GM21447 (cell line): Measurements from ENCODE around the gene MAFF.
"Not testable (repeated sequence)": the region's sequence is repeated elsewhere in the genome, so short reads cannot be mapped to it uniquely, and the experiment has no call there.

Experiments used
- ATAC-seq: cut with Tn5 transposase; IDR thresholded peaks from one replicate; pipeline ENCODE4 v1.9.1; 2021; ENCODE audit not compliant: unreplicated experiment

MAFF gene

GRCh38 chr22:38201711-38202436 is at the start of gene MAFF:
MAFF (plus strand) TSS chr22:38201994; CDS start chr22:38213854, 11,860 bp downstream.
- peak; percentile 39 for ATAC-seq

DNA sequence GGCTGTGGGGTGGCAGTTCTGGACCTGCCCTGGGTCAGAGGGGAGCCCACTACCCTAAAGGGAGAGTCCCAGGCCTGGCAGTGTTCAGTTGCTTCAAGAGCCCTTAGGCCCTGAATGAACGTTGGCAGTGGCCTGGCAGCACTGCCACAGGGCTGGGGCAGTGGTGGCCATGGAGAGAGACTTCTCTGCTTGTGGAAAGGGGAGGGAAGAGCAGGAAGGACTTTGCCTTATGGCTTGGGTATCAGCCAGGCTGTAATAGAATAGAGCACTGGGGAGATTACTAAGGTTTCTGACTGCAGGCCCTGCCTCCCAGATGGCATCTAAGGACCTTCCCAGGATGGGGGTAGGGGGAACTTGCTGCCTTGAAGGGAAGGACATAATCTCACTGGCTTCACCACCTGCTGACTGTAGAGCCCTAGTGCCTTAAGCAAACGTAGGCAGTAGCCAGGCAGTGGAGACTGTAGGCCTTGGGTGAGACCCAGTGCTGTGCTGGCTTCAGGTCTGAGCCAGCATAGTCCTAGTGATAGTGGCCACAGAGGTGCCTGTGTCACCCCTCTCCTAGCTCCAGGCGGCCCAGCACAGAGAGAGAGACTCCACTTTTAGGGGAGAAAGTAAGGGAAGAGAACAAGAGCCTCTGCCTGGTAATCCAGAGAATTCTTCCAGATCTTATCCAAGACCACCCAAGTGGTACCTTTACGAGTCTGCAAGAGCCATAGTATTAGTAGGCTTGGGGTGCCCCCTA is 47.8 kb upstream of the MAFF start:
- ATAC-seq = no peak

DNA sequence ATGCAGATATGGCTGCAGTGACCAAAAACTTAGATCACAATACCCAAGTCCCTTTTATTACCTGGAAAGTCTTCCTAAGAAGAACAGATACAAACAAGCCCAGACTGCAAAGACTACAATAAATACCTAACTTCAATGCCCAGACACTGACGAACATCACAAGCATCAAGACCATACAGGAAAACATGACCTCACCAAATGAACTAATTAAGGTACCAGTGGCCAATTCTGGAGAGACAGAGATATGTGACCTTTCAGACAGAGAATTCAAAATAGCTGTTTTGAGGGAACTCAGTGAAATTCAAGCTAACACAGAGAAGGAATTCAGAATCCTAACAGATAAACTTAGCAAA is 47.3 kb upstream of the MAFF start:
- ATAC-seq = not testable (repeated sequence)

- no peak for ATAC-seq
Observed at GRCh38 chr22:38155703-38156102, 46.1 kb upstream of the MAFF start.

GRCh38 chr22:38162881-38163843 is 38.6 kb upstream of the MAFF start:
- no peak for ATAC-seq

- ATAC-seq = no peak
Observed at GRCh38 chr22:38163844-38164550, 37.8 kb upstream of the MAFF start.

GRCh38 chr22:38164551-38164918 is 37.3 kb upstream of the MAFF start:
- no peak for ATAC-seq

GRCh38 chr22:38165922-38166593 is 35.7 kb upstream of the MAFF start:
- ATAC-seq = no peak

- no peak for ATAC-seq
Observed at GRCh38 chr22:38167988-38168407, 33.8 kb upstream of the MAFF start.

DNA sequence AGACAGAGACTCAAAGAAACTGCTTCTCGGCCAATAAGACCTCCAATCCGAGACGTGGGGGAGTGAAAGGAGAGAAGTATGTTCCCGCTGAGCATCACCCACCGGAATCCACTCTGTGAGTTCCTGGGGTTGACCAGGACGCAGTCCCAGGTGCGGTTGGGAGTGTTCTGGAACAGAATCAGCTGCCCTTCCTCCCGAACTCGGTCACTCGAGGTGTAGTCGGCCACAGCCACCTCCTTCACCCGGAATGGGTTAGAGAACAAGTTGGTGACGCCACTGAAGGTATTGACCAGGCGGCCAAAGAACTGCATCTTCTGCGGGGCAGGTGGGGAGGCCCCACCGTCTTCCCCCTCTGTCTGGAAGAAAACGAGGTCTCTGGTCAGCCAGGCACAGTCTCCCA is 32.7 kb upstream of the MAFF start:
- ATAC-seq = no peak

GRCh38 chr22:38170469-38170868 is 31.3 kb upstream of the MAFF start:
- ATAC-seq = no peak

DNA sequence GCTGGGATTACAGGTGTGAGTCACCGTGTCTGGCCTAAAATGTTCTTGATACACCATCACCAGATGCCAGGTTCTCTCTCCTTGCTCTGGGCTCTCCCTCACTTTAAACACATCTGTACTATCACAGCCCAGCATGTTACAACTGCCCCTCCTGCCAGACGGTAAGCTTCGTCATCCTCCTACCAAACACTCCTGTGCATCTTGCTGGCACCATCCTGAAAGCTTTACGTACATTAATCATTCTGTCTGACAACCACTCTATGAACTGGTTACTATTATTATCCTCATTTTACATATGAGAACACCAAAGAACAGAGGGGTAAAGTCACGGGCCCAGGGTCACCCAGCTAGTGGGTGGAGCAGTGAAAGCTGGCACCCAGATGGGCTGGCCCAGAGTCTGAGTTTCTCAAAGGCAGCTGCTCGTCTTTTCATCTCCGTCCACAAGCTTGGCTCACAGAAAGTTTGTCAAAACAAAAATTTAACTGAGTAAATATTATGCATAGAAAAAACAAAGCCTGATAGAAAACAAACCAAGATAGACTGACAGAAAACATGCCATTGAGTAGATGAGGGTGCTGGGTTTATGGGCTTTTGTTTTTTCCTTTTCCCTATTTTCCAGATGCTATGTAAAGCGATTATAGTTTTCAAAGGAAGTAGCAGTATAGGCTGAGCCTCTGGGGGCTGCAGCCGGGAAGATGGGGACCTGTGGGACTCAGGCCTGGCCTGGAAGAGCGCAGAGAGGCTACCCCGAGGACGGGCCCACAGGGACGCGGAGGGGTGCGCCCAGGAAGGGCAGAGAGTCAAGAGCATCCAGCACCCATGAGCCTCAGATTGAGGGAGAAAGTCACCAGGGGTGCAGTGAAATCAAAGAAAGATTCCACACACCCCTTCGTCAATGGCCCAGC is 29.6 kb upstream of the MAFF start:
- ATAC-seq = no peak

DNA sequence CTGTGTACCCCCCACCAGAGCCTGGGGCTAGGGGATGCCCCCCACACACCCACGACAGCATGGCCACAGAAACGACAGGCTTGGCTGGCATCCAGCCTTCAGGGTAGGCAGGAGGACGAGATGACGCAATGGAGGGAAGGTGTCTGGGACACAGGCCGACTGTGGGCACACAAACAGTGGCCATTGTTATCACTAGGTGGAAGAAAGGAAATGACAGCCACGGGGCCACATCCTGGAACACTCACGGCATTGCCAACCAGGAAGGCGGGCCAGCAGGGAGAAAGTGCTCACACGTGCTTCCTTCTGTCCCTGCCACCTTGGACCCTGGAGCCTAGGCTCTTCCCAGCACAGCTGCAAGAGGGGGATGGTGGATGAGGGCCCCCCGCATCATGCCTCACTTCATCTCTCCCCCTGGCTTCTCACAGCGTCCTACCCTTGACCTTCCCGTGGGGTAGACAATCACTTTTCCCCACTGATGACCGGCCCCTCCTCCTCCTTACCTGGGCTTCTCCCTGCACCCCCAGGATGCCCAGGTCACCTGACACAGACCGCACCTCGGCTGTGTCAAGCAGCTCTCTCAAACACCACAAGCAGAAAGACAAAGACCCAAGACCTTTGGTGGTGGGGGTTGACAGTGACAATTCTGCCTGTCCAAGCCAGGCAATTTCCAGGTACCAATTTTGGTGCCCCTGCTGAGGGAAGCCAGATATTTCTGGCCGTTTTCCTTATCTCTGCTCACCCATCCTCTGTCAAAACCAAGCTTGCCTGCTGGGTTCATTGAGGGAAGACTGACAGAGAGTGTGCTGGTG is 28.8 kb upstream of the MAFF start:
- no peak for ATAC-seq

DNA sequence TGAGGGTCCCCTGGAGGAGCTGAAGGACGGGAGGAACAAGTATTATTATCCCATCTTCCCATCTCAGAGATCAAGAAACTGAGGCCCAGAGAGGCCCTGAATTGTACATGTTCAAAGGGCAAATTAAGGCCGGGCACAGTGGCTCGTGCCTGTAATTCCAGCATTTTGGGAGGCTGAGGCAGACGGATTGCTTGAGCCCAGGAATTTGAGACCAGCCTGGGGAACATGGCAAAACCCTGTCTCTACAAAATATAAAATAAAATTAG is 28.2 kb upstream of the MAFF start:
- no peak for ATAC-seq

- ATAC-seq = no peak
Observed at GRCh38 chr22:38174626-38175025, 27.2 kb upstream of the MAFF start.

DNA sequence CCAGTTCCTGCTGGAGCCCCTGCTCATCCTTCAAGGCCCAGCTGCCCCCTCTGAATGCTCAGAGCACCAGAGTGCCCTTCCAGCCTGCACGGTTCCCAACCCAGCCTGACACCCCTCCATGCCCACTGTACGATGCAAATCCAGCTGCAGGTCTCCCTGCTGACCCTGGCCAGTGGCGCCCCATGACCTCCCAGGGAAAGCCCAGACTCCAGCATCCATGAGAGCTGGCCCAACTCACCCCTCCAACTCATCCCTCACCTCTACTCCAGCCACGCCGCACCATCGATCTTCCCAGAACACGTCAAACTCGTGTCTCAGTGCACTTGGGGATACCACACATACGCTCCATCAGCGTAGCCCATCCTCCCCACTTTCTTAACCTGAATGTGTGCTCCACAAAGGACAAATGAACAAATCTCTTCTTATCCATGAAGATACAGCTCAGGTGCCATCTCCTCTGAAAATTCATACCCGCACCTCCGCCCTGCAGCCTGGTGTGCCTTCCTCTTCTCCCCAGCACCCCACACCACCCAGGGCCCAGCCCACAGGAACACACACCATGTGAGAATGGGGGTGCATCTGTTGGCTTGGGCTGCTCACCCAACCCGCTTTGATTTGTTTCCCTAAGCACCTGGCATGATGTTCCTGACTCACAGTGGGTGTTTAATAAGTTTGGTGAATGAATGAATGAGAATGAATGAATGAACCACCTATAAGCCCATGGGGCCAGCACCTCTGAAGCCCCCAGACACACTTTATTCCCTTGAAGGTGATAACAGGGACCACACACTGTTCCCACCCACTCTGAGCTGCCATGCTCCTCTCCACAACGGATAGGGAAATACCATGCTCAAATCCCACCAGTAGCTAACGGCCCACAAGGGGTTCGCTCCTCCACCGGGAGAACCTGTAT is 26.3 kb upstream of the MAFF start:
- ATAC-seq = no peak

DNA sequence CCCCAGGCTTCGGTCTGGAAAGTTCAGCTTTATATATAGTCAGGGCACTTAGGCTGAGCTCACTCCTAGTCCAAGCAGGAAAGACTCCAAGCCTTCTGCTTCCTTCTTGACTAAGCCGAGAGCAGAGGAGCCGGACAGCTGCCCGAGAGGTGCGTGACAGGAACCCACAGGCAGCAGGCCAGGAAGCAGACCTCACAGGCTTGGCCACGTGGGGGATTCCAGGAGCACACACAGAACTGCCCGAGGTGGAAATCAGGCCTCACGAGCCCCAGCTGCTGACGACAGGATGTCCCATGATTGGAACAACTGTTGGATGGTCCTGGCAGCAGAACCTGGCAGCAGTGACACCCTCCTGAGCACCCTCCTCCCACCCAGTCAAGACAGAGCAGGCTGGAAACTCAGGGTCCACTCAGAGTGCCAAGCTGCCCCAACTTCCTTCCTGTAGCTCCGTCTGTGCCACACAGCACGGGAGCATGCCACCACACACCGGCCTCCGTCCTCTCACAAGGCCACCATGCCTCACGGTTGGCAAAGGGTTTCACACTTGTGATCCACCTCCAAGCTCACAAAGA is 25.5 kb upstream of the MAFF start:
- ATAC-seq = no peak
